SH-SY5Y (cell line): ENCODE results near the gene JAM2.

Source experiments
- GATA2 ChIP-seq: IDR thresholded peaks from 2 replicates; pipeline ENCODE4 v1.6.1; 2011; ENCODE audit warnings: mild to moderate bottlenecking, low read depth, low read length
- GATA3 ChIP-seq: IDR thresholded peaks from 2 replicates; pipeline ENCODE4 v1.6.1; 2011; ENCODE audit warnings: low read depth, mild to moderate bottlenecking, low read length, moderate library complexity

DNA sequence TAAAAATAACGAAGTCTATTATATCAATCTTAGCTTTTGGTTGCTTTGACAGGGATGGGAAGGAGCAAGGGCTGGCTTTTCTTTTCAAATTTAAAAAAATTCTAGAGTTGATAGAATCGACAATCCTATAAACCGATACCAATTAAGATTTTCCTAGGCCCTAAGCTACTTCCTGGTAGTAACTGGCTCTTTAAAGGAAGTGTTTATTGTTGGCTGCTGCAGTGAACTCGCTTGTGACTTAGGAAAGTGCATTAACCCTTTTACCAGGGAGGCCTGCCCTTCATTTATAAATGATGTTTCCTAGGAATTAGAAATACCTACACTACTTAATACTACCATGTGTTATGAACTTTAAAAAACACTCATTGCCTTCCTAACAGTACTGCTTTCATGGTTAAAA is 62.5 kb downstream of the JAM2 start:
- TF ChIP-seq GATA3 = no peak
- TF ChIP-seq GATA2 = no peak
